Measurements from ENCODE around the gene CDK12.
"Not testable (repeated sequence)": the region's sequence is repeated elsewhere in the genome, so short reads cannot be mapped to it uniquely, and the experiment has no call there.

Gene CDK12

DNA sequence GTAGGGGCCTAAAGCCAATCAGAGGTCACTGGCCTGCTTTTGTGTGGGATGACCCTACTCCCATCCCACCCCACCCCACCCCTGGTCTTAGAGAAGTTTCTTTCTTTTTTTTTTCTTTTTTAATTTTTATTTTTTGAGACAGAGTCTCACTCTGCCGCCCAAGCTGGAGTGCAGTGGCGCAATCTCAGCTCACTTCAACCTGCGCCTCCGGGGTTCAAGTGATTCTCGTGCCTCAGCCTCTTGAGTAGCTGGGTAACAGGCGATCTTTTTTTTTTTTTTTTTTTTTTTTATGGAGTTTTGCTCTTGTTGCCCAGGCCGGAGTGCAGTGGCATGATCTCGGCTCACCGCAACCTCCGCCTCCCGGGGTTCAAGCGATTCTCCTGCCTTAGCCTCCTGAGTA lies 83.1 kb downstream of the CDK12 start:
- H3K4me3 ChIP-seq (ENCODE audit: insufficient read depth, low read depth, low read length); H3K27ac ChIP-seq (ENCODE audit: insufficient read depth, low read depth, low read length, poor library complexity, severe bottlenecking); H3K9me3 ChIP-seq (ENCODE audit: control insufficient read depth, low read length); H3K36me3 ChIP-seq (ENCODE audit: control insufficient read depth, insufficient read depth, low read length); H3K4me1 ChIP-seq (ENCODE audit: control insufficient read depth, insufficient read depth, low read length); H3K27me3 ChIP-seq (ENCODE audit: control insufficient read depth, insufficient read depth, low read length, poor library complexity, severe bottlenecking): not testable (repeated sequence)
- 89 to 95% methylated on average over 12 of the region's 12 CpGs for WGBS, 2 experiments

DNA sequence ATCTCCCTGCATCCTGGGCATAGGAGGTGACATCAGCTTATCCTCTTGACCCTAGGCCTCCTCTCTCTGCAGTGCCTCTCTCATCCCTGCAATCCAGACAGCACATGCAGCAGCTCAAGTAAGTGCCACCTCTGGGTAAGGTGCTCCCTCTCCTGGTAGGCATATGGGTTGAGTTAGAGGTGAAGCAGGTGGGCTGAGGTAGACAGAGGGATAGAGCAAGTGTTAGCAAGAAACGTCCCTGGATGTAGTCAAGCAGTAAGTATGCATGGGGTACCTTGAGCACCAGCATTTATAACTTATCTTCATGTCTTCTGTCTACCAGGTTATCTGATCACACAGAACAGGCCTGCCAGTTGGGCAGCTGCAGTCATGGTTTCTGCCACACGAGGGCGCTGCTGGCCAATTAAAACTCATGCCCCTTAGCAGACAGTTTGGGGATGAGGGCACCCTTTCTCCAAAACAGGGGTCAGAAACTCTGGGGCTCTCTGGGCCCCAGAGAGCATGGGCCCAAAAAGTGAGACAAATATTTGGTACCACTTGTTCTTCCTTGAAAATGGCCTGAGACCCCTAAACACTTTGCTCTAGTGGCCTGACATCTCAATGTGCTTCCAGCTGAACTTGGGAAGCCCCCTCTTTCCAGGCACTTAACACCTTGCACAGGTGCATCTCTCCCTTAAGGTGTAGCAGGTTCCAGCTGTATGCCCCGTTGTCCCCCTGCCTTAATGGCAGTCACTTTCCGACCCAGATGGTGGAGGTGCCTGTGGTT lies 86.6 kb downstream of the CDK12 start:
- Histone ChIP-seq H3K4me1 (ENCODE audit: control insufficient read depth, insufficient read depth, low read length) (no peaks in the 10 kb centered on the region), H3K9me3 (ENCODE audit: control insufficient read depth, low read length) (no peaks in the 10 kb centered on the region), H3K27ac (ENCODE audit: insufficient read depth, low read depth, low read length, poor library complexity, severe bottlenecking) (no peak overlapping the region), H3K27me3 (ENCODE audit: control insufficient read depth, insufficient read depth, low read length, poor library complexity, severe bottlenecking) (no peaks in the 10 kb centered on the region), H3K4me3 (ENCODE audit: insufficient read depth, low read depth, low read length) (no peak overlapping the region), H3K36me3 (ENCODE audit: control insufficient read depth, insufficient read depth, low read length) (no peaks in the 10 kb centered on the region)
- 25 to 27% methylated on average over 5 of the region's 5 CpGs for WGBS, 2 experiments

- no peaks in the 10 kb centered on the region for H3K27me3 ChIP-seq (ENCODE audit: control insufficient read depth, insufficient read depth, low read length, poor library complexity, severe bottlenecking)
- WGBS, 2 experiments, result 90% methylated on average over 7 of the region's 7 CpGs
- H3K27ac ChIP-seq (ENCODE audit: insufficient read depth, low read depth, low read length, poor library complexity, severe bottlenecking), result no peak overlapping the region
- H3K4me1 ChIP-seq (ENCODE audit: control insufficient read depth, insufficient read depth, low read length), result no peaks in the 10 kb centered on the region
- no peaks in the 10 kb centered on the region for H3K36me3 ChIP-seq (ENCODE audit: control insufficient read depth, insufficient read depth, low read length)
- no peak overlapping the region for H3K4me3 ChIP-seq (ENCODE audit: insufficient read depth, low read depth, low read length)
- no peaks in the 10 kb centered on the region for H3K9me3 ChIP-seq (ENCODE audit: control insufficient read depth, low read length)
Measured at GRCh38 chr17:39548494-39549225, 87.4 kb downstream of the CDK12 start.

GRCh38 chr17:39549747-39550573 lies 88.7 kb downstream of the CDK12 start:
- Histone ChIP-seq H3K36me3 (ENCODE audit: control insufficient read depth, insufficient read depth, low read length) (no peaks in the 10 kb centered on the region), H3K27me3 (ENCODE audit: control insufficient read depth, insufficient read depth, low read length, poor library complexity, severe bottlenecking) (no peaks in the 10 kb centered on the region)
- WGBS, 2 experiments, result 80% methylated on average over 6 of the region's 6 CpGs

GRCh38 chr17:39551879-39552278 lies 90.6 kb downstream of the CDK12 start:
- no peaks in the 10 kb centered on the region for H3K9me3 ChIP-seq (ENCODE audit: control insufficient read depth, low read length)
- no peaks in the 10 kb centered on the region for H3K36me3 ChIP-seq (ENCODE audit: control insufficient read depth, insufficient read depth, low read length)
- no peaks in the 10 kb centered on the region for H3K4me1 ChIP-seq (ENCODE audit: control insufficient read depth, insufficient read depth, low read length)
- H3K27me3 ChIP-seq (ENCODE audit: control insufficient read depth, insufficient read depth, low read length, poor library complexity, severe bottlenecking), result no peaks in the 10 kb centered on the region
- no peak overlapping the region for H3K27ac ChIP-seq (ENCODE audit: insufficient read depth, low read depth, low read length, poor library complexity, severe bottlenecking)
- no peak overlapping the region for H3K4me3 ChIP-seq (ENCODE audit: insufficient read depth, low read depth, low read length)
- WGBS, 2 experiments, result 63 to 74% methylated on average over 1 of the region's 1 CpG

More at GRCh38 chr17:39549747-39550573, 88.7 kb downstream of the CDK12 start:
- H3K9me3 ChIP-seq (ENCODE audit: control insufficient read depth, low read length), result no peaks in the 10 kb centered on the region
- no peak overlapping the region for H3K27ac ChIP-seq (ENCODE audit: insufficient read depth, low read depth, low read length, poor library complexity, severe bottlenecking)
- H3K4me1 ChIP-seq (ENCODE audit: control insufficient read depth, insufficient read depth, low read length), result no peaks in the 10 kb centered on the region
- H3K4me3 ChIP-seq (ENCODE audit: insufficient read depth, low read depth, low read length), result no peak overlapping the region

DNA sequence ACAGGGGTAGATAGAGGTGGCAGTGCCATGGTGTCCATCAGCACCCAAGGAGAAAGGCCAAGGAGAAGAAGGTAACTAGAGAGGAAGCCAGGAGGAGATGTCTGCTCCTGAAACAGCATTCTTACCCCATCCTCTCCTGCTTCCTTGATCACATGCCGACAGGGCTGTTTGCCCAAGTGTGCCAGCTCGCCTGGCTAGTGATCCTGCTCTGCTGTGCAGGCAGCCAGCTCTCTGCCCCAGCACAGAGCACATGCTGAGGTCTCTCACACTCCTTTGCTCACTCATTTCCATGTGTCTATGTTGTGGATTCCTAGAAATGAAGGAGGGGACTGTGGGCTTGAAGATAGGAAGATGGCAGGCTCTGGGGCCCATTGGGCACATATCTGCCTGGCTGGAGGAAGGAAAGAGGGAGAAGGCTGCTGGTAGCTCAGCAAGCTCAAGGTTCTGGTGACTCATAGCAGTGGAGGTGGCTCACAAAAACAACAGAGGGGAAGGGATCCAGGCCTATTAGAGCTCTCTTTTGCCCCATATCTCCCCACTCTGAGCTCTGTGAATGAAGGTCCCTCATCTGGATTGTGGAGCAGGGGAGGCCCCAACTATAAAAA lies 92.2 kb downstream of the CDK12 start:
- Histone ChIP-seq H3K27ac (ENCODE audit: insufficient read depth, low read depth, low read length, poor library complexity, severe bottlenecking) (no peak overlapping the region), H3K27me3 (ENCODE audit: control insufficient read depth, insufficient read depth, low read length, poor library complexity, severe bottlenecking) (no peaks in the 10 kb centered on the region), H3K9me3 (ENCODE audit: control insufficient read depth, low read length) (no peaks in the 10 kb centered on the region), H3K36me3 (ENCODE audit: control insufficient read depth, insufficient read depth, low read length) (no peaks in the 10 kb centered on the region), H3K4me1 (ENCODE audit: control insufficient read depth, insufficient read depth, low read length) (no peaks in the 10 kb centered on the region), H3K4me3 (ENCODE audit: insufficient read depth, low read depth, low read length) (no peak overlapping the region)
- 44 to 48% methylated on average over 2 of the region's 2 CpGs for WGBS, 2 experiments

- WGBS, 2 experiments, result 47 to 68% methylated on average over 2 of the region's 2 CpGs
- no peaks in the 10 kb centered on the region for H3K27me3 ChIP-seq (ENCODE audit: control insufficient read depth, insufficient read depth, low read length, poor library complexity, severe bottlenecking)
- H3K9me3 ChIP-seq (ENCODE audit: control insufficient read depth, low read length), result no peaks in the 10 kb centered on the region
- no peaks in the 10 kb centered on the region for H3K4me1 ChIP-seq (ENCODE audit: control insufficient read depth, insufficient read depth, low read length)
- no peak overlapping the region for H3K4me3 ChIP-seq (ENCODE audit: insufficient read depth, low read depth, low read length)
- no peaks in the 10 kb centered on the region for H3K36me3 ChIP-seq (ENCODE audit: control insufficient read depth, insufficient read depth, low read length)
- no peak overlapping the region for H3K27ac ChIP-seq (ENCODE audit: insufficient read depth, low read depth, low read length, poor library complexity, severe bottlenecking)
Measured at GRCh38 chr17:39555368-39555767, 94.1 kb downstream of the CDK12 start.

DNA sequence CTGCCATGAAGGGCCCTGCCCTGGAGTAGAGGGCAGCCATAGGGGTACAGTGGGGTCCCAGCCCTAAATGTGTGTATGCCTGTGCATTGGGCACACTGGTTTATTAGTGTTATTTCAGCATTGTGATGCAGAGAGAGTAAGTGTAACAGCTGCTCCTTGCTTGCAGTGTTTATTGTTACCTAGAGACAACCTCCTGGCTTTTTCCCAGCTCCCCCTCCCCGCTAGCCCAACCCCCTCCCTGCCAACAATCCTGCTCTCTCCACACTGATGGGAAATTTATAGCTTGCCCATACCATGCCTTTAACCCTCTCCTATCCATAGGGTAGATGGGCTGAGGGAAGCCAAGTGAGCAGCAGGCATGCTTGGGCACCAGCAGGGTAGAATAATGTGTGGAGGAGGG lies 95.1 kb downstream of the CDK12 start:
- WGBS, 2 experiments, result 44 to 60% methylated on average over 1 of the region's 1 CpG
- no peak overlapping the region for H3K4me3 ChIP-seq (ENCODE audit: insufficient read depth, low read depth, low read length)
- H3K4me1 ChIP-seq (ENCODE audit: control insufficient read depth, insufficient read depth, low read length), result no peaks in the 10 kb centered on the region
- H3K27ac ChIP-seq (ENCODE audit: insufficient read depth, low read depth, low read length, poor library complexity, severe bottlenecking), result no peak overlapping the region
- H3K27me3 ChIP-seq (ENCODE audit: control insufficient read depth, insufficient read depth, low read length, poor library complexity, severe bottlenecking), result no peaks in the 10 kb centered on the region
- H3K9me3 ChIP-seq (ENCODE audit: control insufficient read depth, low read length), result no peaks in the 10 kb centered on the region
- H3K36me3 ChIP-seq (ENCODE audit: control insufficient read depth, insufficient read depth, low read length), result no peaks in the 10 kb centered on the region

DNA sequence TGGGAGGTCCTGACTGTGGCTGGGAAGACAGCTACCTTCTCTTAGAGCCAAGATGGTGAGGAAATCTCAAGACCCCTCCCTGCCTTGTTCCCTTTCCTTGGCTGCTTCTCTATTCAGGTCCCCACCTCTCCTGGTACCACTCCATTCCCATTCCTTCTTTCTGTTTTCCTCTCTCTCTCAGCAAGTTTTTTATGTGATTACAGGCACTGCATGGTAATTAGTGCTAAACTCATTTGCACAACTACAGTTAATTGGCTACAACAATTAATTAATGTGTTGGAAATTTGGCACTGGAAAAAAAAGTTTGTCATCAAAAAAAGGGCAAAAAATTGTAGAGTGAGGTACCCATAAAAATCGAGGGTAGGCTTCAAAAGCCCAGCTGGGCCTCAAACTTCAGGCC lies 101.1 kb downstream of the CDK12 start:
- Histone ChIP-seq H3K27me3 (ENCODE audit: control insufficient read depth, insufficient read depth, low read length, poor library complexity, severe bottlenecking) (no peaks in the 10 kb centered on the region), H3K9me3 (ENCODE audit: control insufficient read depth, low read length) (no peaks in the 10 kb centered on the region), H3K4me3 (ENCODE audit: insufficient read depth, low read depth, low read length) (no peak overlapping the region), H3K27ac (ENCODE audit: insufficient read depth, low read depth, low read length, poor library complexity, severe bottlenecking) (no peak overlapping the region), H3K36me3 (ENCODE audit: control insufficient read depth, insufficient read depth, low read length) (peaks cover under 1% of the 10 kb centered on the region), H3K4me1 (ENCODE audit: control insufficient read depth, insufficient read depth, low read length) (peaks cover 14% of the 10 kb centered on the region)
- WGBS, 2 experiments, result 87% methylated on average over 1 of the region's 1 CpG

DNA sequence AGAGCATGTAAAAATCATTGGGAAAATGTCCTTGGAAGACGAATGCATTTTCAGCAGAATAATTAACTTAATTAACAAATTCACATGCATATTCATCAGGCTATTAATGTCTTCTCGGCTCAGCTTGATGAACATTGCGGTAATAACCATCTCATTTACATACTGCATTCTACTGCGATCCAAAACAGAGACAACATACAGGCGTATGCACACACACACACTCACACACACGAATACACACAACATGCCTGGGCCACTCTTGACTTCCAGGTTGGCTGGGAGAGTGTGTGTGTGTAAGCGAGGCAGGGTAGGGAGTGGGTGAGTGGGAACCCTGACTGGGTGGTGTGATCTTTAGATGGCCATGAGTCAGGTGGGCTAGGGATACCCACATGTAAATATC lies 101.7 kb downstream of the CDK12 start:
- Histone ChIP-seq H3K4me1 (ENCODE audit: control insufficient read depth, insufficient read depth, low read length) (peaks cover 14% of the 10 kb centered on the region), H3K36me3 (ENCODE audit: control insufficient read depth, insufficient read depth, low read length) (peaks cover 4% of the 10 kb centered on the region), H3K27ac (ENCODE audit: insufficient read depth, low read depth, low read length, poor library complexity, severe bottlenecking) (no peak overlapping the region), H3K27me3 (ENCODE audit: control insufficient read depth, insufficient read depth, low read length, poor library complexity, severe bottlenecking) (no peaks in the 10 kb centered on the region), H3K9me3 (ENCODE audit: control insufficient read depth, low read length) (no peaks in the 10 kb centered on the region), H3K4me3 (ENCODE audit: insufficient read depth, low read depth, low read length) (no peak overlapping the region)
- WGBS, 2 experiments, result 92 to 94% methylated on average over 7 of the region's 7 CpGs

Measured in ectodermal cell (in vitro differentiated cells).